Gastroesophageal sphincter (tissue), 3 donors: ENCODE data around the gene HECTD4.

Experiments used
- EP300 ChIP-seq: sonication (generic); formaldehyde crosslinking; IDR thresholded peaks from one replicate; pipeline ENCODE4 v1.6.1; 2017; ENCODE audit warnings: antibody characterized with exemption, mild to moderate bottlenecking
- POLR2A ChIP-seq, 2 donors: fragments of 450-650 bp; IDR thresholded peaks; one replicate each; pipeline ENCODE4 v1.6.1; 2017; ENCODE audit warnings: antibody characterized with exemption in 2 of 2, mild to moderate bottlenecking in 2 of 2, moderate library complexity in 1 of 2
- POLR2AphosphoS5 ChIP-seq: sonication (generic); formaldehyde crosslinking; IDR thresholded peaks from one replicate; pipeline ENCODE4 v1.6.1; 2017; ENCODE audit warnings: antibody characterized with exemption
- TF ChIP-seq, protein P1 (sequence below), 4 experiments: fragments of 200-600 bp in 2 of 4; fragments of 450-650 bp in 2 of 4; sonication (generic) in 1 of 4; IDR thresholded peaks; one replicate each; pipeline ENCODE4 v1.5.1; 2017 to 2019; ENCODE audit warnings: antibody characterized with exemption in 4 of 4, mild to moderate bottlenecking in 2 of 4, moderate library complexity in 2 of 4

DNA sequence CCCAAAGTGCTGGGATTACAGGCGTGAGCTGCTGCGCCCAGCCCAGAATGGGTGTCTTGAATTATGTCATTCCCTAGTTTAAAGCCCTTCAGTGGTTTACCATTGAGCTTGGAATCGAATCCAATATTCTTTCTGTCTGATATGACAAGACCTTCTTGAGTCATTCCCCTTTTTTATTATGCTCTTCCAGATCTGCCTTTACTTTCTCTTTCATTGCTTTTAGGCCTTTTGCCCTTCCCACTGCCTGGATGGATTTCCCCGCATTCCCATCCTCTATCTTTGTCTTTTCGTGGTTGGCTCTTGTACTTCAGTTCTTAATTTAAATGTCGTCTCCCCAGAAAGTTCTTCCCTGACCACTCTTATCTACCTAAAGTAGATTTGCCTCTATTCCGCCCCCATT is 255.3 kb downstream of the HECTD4 start:
- TF ChIP-seq, protein P1, sequence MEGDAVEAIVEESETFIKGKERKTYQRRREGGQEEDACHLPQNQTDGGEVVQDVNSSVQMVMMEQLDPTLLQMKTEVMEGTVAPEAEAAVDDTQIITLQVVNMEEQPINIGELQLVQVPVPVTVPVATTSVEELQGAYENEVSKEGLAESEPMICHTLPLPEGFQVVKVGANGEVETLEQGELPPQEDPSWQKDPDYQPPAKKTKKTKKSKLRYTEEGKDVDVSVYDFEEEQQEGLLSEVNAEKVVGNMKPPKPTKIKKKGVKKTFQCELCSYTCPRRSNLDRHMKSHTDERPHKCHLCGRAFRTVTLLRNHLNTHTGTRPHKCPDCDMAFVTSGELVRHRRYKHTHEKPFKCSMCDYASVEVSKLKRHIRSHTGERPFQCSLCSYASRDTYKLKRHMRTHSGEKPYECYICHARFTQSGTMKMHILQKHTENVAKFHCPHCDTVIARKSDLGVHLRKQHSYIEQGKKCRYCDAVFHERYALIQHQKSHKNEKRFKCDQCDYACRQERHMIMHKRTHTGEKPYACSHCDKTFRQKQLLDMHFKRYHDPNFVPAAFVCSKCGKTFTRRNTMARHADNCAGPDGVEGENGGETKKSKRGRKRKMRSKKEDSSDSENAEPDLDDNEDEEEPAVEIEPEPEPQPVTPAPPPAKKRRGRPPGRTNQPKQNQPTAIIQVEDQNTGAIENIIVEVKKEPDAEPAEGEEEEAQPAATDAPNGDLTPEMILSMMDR (IDR thresholded peaks at IDR 0.05): no peak
- no peak for TF ChIP-seq EP300
- TF ChIP-seq POLR2A (IDR thresholded peaks at IDR 0.05): no peak
- TF ChIP-seq POLR2AphosphoS5: no peak
